Activated T-cell treated with anti-CD3 and anti-CD28 coated beads, Interleukin-2, amount 50 U/mL, for 48 hours (primary cell): ENCODE measurements around the gene TNRC6C.
A peak's percentile ranks its signal among the peaks of the same experiment; 100 is the strongest.

ENCODE experiments used
- DNase-seq, 2 experiments: peaks; one replicate each; pipeline ENCODE4 v3.0.0-alpha.2; 2020

TNRC6C gene

DNA sequence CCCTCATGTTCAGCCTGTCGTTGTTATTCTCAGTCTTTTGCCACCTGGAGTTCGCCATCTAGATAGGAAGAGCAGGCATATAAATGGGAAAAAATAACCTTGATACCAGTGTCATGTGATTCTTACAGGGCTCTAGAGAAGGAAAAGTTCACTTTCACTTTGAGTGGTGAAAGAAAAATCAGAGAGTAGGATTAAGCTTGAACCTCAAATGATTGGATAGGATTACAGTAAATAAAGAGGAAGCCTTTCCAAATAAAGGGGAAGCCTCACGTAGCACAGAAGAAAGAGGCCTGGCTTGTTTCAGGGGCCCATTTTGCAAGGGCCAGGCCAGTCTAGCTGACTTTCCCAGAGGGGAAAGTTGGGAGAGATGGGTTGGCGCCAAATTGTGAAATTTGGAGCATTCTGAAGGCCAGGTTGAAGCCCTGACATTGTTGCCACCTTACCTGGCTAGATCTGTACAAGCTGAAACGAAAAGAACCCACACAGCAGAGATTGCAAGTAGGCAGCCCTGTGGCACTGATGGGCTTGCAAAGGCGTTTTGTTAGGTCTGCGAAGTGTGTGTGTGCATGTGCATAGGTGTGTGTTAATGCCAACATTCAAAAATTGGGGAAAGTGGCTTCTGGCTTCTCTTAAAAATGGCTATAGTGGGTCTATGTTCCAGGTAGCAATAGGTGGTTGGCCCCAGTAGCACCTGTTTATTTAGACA lies 131.2 kb downstream of the TNRC6C start:
- no peak for DNase-seq

GRCh38 chr17:78092794-78093324 lies 134.4 kb downstream of the TNRC6C start:
- no peak for DNase-seq

GRCh38 chr17:78095035-78095434 lies 136.5 kb downstream of the TNRC6C start:
- DNase-seq, result no peak

GRCh38 chr17:78096093-78096492 lies 137.6 kb downstream of the TNRC6C start:
- no peak for DNase-seq

- DNase-seq, result no peak
These were observed 142.6 kb downstream of the TNRC6C start for GRCh38 chr17:78101112-78101511.

DNA sequence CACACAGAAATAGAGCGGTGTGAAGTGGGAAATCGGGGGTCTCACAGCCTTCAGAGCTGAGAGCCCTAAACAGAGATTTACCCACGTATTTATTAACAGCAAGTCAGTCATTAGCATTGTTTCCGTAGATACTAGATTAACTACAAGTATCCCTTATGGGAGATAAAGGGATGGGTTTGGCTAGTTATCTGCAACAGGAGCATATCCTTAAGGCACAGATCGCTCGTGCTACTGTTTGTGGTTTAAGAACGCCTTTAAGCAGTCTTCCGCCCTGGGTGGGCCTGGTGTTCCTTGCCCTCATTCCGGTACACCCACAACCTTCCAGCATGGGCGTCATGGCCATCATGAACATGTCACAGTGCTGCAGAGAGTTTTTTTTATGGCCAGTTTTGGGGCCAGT lies 143.0 kb downstream of the TNRC6C start:
- DNase-seq, result no peak

DNA sequence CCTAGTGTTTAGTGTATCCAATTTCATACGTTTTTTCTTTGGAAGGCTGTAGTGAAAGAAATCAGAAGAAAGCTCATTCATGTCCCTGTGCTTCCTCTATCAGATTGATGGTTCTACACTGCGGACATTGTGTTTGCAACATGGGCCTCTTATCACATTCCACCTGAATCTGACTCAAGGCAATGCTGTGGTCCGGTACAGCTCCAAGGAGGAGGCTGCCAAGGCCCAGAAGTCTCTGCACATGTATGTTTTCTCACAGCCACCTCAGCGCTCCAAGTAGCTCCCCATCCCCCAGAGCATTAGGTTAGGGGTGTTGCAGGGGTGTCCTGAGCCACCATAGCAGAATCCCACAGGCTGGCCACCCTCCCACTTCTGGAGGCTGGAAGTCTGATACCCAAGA lies 144.8 kb downstream of the TNRC6C start:
- DNase-seq, result no peak

DNA sequence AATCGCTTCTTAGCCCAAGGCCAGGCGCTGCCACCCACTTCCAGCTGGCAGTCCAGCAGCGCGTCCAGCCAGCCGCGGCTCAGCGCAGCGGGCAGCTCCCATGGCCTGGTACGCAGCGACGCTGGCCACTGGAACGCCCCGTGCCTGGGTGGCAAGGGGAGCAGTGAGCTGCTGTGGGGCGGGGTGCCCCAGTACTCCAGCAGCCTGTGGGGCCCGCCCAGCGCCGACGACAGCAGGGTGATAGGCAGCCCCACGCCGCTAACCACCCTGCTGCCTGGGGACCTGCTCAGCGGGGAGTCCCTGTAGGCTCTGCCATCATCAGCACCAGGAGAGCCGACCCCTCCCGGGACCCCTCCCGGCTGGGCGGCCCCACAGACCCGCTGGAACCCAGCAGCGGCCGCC lies 146.0 kb downstream of the TNRC6C start:
- DNase-seq, result no peak

DNA sequence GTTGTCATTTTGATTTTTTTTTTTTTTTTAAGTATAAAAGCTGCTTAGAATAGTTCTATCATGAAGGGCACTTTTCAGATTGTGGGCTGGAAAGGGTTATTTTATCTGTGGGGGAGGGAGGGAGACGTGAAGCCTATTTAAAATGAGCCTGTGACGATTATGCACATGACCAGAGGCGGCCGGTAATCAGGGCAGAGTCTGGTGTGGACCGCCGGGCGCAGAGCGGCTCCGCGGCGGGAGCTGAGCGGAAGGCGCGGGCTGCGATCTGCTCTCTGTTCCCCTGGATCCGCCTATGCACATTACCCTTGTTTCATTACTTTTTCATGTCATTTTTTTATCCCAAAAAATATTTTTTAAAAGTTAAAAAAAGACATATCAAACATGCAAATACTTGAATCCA lies 146.6 kb downstream of the TNRC6C start:
- DNase-seq, result no peak

- no peak for DNase-seq
These were observed 147.0 kb downstream of the TNRC6C start for GRCh38 chr17:78105551-78105950.

GRCh38 chr17:78106211-78106610 lies 147.7 kb downstream of the TNRC6C start:
- no peak for DNase-seq

GRCh38 chr17:78107457-78107856 lies 149.0 kb downstream of the TNRC6C start:
- DNase-seq, result peak in 1 of 2 experiments; percentile 32

- no peak for DNase-seq
These were observed 149.6 kb downstream of the TNRC6C start for GRCh38 chr17:78107976-78108725.

- no peak for DNase-seq
These were observed 150.4 kb downstream of the TNRC6C start for GRCh38 chr17:78108726-78109488.

- no peak for DNase-seq
These were observed 150.9 kb downstream of the TNRC6C start for GRCh38 chr17:78109489-78109761.

DNA sequence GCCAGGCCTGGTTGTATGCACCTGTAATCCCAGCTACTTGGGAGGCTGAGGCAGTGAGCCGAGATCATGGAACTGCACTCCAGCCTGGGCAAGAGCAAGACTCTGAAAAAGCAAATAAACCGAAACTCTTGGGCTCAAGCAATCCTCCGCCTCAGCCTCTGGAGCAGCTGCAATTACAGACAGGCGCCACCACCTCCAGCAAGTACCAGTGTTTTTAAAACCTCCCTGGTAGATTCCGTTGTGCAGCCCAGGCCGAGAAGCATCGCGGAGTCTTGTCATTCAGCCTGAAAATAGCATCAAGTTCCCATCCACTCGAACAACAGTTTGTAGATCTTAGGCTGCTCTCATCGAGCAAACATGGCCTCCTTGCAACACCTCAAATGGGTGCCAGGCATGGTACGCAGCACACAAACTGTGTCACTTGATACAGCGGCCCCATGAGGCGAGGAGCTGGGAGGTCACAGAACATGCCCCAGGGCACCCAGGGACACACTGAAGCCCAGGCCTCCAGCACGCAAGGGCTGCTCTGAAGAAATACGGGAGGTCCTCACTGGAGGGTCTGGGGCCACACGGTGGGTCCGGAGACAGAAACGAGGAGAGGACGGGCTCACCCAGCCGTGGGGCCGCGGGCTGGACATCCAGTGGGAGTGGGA lies 152.0 kb downstream of the TNRC6C start:
- DNase-seq, result no peak

DNA sequence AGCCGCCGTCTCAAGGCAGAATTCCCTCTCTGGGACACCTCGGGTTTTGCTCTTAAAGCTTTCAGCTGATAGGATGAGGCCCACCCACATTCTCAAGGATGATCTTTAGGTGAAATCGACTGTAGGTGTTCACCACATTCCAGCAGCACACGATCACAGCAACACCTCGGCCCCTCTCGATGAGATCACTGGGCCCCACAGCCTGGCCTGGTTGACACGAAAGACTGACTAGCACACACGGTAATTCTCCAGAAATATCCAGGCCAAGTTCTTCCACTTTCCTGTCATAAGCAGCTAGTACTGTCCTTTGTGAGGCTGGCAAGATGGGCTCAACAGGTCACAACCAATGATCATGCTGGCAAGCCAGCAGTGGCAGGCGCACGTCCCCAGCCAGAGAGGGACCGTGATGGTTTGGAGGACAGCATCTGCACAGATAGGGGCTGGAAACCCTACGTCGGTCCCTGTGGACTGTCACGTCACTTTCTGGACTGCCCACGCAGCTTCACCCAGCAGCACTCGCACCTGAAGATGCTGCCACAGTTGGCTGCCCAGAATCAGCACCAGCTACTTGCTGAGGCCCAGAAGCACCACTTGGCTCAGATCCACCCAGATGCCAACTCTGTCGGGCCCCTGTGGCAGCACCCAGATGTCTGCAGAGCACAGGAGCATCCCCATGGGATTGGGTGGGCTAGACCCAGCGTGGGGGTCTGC lies 152.7 kb downstream of the TNRC6C start:
- DNase-seq, result no peak

DNA sequence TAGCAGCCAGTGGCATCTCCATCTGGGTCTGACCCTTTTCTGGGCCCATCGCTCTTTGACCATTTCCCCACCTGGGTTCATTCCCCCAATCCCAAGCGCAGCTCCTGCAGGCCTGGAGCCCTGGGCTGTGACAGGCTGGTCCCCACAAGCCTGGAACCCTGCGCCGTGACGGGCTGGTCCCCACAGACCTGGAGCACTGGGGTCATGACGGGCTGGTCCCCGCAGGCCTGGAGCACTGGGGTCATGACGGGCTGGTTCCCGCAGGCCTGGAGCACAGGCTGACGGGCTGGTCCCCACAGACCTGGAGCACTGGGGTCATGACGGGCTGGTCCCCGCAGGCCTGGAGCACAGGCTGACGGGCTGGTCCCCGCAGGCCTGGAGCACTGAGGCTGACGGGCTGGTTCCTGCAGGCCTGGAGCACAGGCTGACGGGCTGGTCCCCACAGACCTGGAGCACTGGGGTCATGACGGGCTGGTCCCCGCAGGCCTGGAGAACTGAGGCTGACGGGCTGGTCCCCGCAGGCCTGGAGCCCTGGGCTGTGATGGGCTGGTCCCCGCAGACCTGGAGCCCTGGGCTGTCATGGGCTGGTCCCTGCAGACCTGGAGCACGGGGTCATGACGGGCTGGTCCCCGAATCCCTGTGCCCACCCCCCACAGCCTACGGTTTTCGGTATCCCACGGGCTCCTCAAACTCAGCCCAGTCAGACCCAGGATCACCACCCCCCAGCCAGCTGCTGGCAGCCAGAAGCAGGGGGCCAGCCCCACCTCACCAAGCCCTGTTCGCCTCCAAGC lies 153.4 kb downstream of the TNRC6C start:
- no peak for DNase-seq

GRCh38 chr17:78112518-78113471 lies 154.3 kb downstream of the TNRC6C start:
- DNase-seq, result peak; percentile 90 to 91
